ENCODE results near the gene GAB3. TPM values are rescaled to one million over a fixed set of nuclear protein-coding genes. Genes with fewer than 3 reads are reported as not detected.
A peak's percentile ranks its signal among the peaks of the same experiment; 100 is the strongest.
"Not testable (repeated sequence)": the region's sequence is repeated elsewhere in the genome, so short reads cannot be mapped to it uniquely, and the experiment has no call there.

The GAB3 gene
- polyA plus RNA-seq, 10 donors: 3.2 to 11.3 (median 5.8) TPM

GRCh38 chrX:154724993-154725756 lies 25.7 kb downstream of the GAB3 start:
- no peak for DNase-seq

- DNase-seq: no peak
Observed at GRCh38 chrX:154721155-154721554, 29.7 kb downstream of the GAB3 start.

- no peak for DNase-seq
Observed at GRCh38 chrX:154720067-154720466, 30.8 kb downstream of the GAB3 start.

DNA sequence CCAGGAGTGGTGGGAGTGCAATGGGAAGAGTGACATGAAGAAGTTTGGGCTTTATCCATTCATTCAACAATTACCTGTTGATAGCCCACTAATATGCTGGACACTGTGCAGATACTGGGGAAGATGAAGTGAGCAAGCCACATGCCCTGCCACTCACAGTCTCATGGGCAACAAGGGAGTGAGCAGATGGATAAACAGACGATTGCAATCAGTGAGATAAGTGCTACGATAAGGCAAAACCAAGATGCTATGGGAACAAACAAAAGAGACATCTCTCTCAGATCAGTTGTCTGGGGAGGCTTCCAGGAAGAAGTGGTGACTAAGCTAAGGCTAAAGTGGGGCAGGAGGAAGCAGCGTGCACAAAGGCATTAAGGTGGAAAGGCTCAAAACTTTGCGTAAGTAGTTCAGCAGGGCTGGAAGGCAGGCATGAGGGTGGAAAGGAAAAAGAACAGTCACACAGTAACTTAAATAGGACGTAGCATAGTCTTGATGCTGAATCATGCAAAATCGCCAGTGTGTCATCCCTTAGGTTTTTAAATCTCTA lies 31.7 kb downstream of the GAB3 start:
- no peak for DNase-seq

DNA sequence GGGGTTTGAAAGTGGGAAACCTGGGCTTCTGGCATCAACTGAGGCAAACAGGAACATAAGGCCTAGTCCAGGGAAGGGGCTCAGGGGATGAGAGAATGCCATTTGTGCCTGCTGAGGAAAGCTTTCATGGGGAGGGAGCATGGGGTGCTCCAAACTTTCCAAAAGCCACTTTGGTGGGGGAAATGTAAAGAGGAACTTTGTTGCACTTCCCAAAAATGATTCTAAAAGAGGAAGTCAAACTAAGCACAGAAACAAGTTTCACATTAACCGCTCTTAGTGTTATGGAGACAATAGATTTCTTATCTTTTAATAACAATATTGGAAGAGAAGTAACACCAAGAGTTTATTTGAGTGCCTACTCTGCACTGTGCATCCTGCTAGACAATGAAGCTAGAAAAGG lies 32.3 kb downstream of the GAB3 start:
- DNase-seq: no peak

- peak in 1 of 3 donors; percentile 35 for DNase-seq
Observed at GRCh38 chrX:154717824-154718223, 33.1 kb downstream of the GAB3 start.

DNA sequence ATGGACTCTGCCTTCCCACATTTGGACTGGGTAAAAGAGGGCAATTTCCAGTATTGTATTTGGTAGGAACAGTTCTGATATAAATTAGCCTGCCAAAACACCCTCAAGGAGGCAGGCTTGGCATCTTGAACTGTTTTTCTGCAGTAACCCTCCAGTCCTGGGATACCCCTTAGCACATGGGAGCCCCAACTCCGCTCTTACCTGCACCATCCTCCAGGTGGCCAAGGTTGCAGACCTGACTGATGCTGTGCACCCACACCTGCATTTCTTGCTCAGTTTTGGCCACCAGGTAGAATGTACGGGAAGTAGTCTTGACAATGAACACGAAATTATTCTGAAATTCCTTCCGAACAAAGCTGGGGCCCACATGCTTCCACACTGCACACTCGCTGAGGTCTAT lies 35.1 kb downstream of the GAB3 start:
- DNase-seq: no peak

DNA sequence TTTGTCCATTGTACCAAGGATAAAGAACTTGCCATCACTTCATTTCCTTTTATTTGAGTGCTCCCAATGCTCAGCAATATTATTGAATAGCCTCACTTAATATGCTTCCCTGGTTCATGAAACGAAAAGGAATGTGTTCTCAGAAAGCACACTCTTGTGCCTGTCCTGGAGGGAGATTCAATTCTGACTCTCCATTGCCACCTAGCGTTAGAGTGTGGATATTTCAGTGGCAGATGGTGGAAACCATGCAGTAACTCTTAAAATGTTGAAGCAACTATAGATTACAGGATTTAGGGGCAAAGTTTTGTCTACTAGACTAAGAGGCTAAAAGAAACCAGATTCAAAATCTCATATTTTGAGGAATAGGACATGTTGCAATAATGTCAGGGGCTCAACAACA lies 36.0 kb downstream of the GAB3 start:
- peak in 2 of 3 donors; percentile 73 to 77 for DNase-seq

DNA sequence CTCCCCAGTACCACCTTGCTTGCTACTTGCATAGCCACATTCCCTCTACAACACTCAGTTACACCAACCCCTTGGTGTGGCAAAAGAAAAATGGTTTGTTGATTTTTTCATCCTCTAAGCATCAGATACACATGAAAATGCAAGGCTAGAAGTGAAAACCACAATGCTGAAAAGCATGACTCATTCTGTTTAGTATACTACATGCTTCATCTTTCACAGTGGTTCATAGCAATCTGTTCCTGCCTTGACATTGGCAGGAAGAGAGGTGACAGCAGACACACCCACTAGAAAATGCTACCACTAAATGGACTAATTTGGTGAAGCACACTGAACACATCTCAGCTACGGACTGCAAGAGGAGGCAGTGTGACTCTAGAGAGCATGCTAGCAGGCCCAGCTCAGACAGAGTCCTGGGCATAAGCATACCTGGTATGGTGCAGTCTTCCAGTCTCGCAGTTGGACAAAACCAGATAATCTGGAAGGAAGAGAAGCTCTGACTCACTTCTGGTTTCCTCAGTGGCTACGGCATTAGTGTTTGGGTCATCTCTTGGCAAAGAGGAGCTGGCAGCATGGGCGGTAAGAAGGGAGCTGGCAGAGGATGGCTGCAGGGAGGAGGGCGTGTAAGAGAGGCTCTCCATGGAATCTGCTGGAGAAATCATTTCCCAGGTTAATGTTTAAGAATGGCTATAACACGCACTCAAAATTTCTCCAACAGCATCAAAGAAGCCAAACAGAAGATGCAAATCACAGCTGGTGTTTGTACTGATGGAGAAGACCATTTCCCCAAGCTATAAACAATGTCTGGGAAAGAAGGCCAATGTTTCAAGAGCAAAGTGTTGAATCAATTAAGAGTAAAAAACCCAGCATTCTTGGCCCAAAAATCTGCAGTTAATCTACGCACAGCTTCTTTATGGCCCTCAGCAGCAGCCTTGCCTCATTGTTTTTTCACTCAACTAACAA lies 37.8 kb downstream of the GAB3 start:
- DNase-seq: peak in 1 of 3 donors; percentile 65

DNA sequence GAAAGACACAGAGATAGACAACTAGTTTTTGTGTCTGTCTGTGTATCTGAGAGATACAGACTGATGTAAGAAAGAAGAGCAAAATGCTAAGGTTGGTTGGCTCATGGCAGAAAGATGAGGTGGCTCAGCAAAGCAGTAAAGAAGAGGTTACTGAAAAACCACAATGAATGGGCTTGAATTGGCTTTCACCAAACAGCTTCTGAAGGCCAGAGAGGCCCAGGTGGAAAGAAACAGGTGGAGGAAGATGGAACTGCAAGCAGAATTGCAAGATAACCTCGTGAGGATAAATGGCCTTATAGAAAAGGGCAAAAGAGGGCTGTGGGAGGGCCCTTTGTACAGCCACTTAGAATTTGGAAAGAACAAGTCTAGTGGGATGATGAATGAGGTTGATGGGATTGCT lies 39.6 kb downstream of the GAB3 start:
- no peak for DNase-seq

DNA sequence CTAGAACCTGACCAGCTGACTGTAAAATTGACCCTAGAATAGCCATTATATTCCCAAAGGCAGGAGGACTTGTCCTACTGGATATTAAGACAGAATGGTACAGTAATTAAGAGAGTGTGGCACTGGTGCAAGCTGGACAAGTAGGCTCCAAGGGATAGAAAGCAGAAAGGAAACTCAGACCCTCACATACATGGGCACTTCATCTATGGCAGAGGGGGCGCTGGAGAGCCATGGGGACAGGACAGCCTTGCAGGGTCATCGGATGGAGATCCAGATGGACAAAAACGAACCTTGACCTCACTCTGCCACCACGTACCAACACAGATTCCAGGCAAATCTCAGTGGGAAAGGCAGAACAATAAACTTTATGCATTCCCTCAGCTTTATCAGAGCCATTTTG lies 40.6 kb downstream of the GAB3 start:
- no peak for DNase-seq

- DNase-seq: no peak
Observed at GRCh38 chrX:154698630-154699248, 52.1 kb downstream of the GAB3 start.

GRCh38 chrX:154696676-154697045 lies 54.2 kb downstream of the GAB3 start:
- DNase-seq: no peak

DNA sequence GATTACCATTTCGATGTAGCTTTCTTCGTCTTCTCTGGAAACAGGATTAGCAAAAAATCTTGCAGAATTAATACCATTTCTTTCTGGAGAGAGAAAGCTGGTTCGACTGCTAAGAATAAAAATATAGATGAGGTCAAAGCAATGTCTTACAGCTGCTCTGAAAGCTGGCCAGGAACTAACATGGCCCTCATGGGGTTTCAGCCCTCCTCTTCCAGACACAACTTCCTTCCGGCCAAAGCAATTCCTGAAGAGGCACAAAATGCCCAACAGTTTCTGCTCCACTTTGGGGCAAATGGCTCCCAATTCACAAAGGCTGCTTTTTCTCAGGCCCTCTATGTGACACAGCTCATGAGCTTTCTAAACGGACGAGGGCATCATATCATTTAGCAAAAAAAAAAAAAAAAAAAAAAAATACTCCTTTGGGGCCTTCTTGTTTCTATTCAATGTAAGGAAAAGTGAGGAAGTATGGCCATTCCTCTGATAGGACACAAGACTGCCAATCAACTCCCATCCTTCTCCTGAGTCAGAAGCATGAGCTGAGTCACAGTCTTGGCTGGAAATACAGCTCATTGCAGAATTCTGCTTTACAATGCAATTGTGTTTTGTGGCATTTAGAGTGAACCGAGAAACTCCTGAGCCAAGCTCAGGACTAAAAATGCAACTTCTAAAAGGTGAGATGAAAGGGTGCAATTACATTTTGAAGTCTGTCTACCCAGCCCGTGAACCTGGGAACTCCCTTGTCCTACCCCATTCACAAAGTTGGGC lies 54.8 kb downstream of the GAB3 start:
- DNase-seq: peak; percentile 67 to 88 (median 70)

DNA sequence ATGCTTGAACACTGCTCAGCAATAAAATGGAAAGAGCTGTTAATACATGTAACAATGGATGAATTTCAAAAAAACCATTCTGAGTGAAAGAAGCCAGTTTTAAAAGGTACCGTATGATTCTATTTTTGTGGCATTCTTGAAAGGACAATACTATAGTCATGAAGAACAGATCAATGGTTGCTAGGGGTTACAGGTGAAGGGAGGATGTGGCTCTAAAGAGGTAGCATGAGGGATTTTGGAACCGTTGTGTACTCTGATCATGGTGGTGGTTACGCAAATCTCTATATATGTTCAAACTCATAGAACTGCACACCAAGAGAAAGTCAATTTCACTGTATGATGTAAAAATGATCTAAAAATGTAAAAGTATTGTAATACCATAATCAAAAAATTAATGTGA lies 57.5 kb downstream of the GAB3 start:
- no peak for DNase-seq

- not testable (repeated sequence) for DNase-seq
Observed at GRCh38 chrX:154690438-154690837, 60.4 kb downstream of the GAB3 start.

DNA sequence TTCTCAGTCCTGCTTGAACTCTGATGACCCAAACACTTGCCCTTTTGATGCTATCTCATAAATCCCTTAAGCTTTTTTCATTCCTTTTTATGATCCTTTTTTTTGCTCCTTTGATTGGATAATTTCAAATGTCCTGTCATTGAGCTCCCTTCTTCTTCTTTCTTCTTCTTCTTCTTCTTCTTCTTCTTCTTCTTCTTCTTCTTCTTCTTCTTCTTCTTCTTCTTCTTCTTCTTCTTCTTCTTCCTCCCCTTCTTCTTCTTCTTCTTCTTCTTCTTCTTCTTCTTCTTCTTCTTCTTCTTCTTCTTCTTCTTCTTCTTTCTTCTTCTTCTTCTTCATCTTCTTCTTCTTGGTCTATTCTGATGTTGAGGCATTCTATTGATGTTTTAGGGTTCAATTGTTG lies 78.8 kb downstream of the GAB3 start:
- not testable (repeated sequence) for DNase-seq

- DNase-seq: not testable (repeated sequence)
Observed at GRCh38 chrX:154670848-154671247, 80.0 kb downstream of the GAB3 start.

GRCh38 chrX:154661899-154662298 lies 89.0 kb downstream of the GAB3 start:
- no peak for DNase-seq

GRCh38 chrX:154661170-154661569 lies 89.7 kb downstream of the GAB3 start:
- no peak for DNase-seq

GRCh38 chrX:154660541-154660940 lies 90.3 kb downstream of the GAB3 start:
- no peak for DNase-seq

All from muscle of back (tissue), 11 donors.